K562 (cell line): ENCODE results near the gene SPINT2. TPM values are rescaled to one million over a fixed set of nuclear protein-coding genes. Genes with fewer than 3 reads are reported as not detected.

Source experiments
- CTBP1 ChIP-seq: fragments of 450-650 bp; IDR thresholded peaks from 2 replicates; pipeline ENCODE4 v1.6.1; 2016; ENCODE audit warnings: borderline replicate concordance
- EP300 ChIP-seq: IDR thresholded peaks from 2 replicates; pipeline ENCODE4 v1.6.1; 2012; ENCODE audit warnings: low read length, improper control_type of control experiment
- FOXK2 ChIP-seq, 2 experiments: fragments of 450-650 bp; IDR thresholded peaks in 1 of 2; conservative IDR thresholded peaks in 1 of 2; 2 replicates each; pipeline ENCODE4 v1.6.1; 2016; ENCODE audit warnings: low read depth in 2 of 2, mild to moderate bottlenecking in 1 of 2
- HLTF ChIP-seq: fragments of 450-650 bp; IDR thresholded peaks from 2 replicates; pipeline ENCODE4 v1.6.1; 2016
- KDM2B ChIP-seq: fragments of 250-450 bp; sonication (Bioruptor Pico); IDR thresholded peaks from 2 replicates; pipeline ENCODE4 v1.8.0; 2021; ENCODE audit warnings: mild to moderate bottlenecking, moderate library complexity
- KLF16 ChIP-seq: IDR thresholded peaks from 2 replicates; pipeline ENCODE4 v1.6.1; 2016; ENCODE audit warnings: antibody characterized with exemption
- KLF6 ChIP-seq: fragments of 250-450 bp; sonication (Bioruptor Pico); IDR thresholded peaks from 2 replicates; pipeline ENCODE4 v1.4.0; 2020; ENCODE audit warnings: mild to moderate bottlenecking, moderate library complexity, borderline replicate concordance
- MBD2 ChIP-seq: sonication (generic); IDR thresholded peaks from 2 replicates; pipeline ENCODE4 v1.6.1; 2016; ENCODE audit warnings: low read depth, borderline replicate concordance
- MXI1 ChIP-seq: IDR thresholded peaks from 2 replicates; pipeline ENCODE4 v1.6.1; 2011; ENCODE audit warnings: low read depth, mild to moderate bottlenecking, improper control_type of control experiment, low read length
- MYNN ChIP-seq, 2 experiments: sonication (generic); formaldehyde crosslinking in 1 of 2; IDR thresholded peaks; 2 replicates each; pipeline versions ENCODE4 v1.5.0 to v1.6.1; 2016 to 2020; ENCODE audit warnings: antibody characterized with exemption in 1 of 2, missing genetic modification reagents in 1 of 2
- NCOR1 ChIP-seq: fragments of 450-650 bp; IDR thresholded peaks from 2 replicates; pipeline ENCODE4 v1.6.1; 2016; ENCODE audit warnings: mild to moderate bottlenecking, moderate library complexity
- NFIC ChIP-seq: fragments of 450-650 bp; IDR thresholded peaks from 2 replicates; pipeline ENCODE4 v1.6.1; 2017; ENCODE audit warnings: mild to moderate bottlenecking, inconsistent platforms
- NR2C2 ChIP-seq, 2 experiments: fragments of 200-800 bp in 1 of 2; sonication (Bioruptor generic) in 1 of 2; sonication (generic) in 1 of 2; formaldehyde crosslinking in 1 of 2; IDR thresholded peaks; 2 replicates each; pipeline versions ENCODE4 v1.6.1 to v1.8.0; 2016 to 2022; ENCODE audit warnings: mild to moderate bottlenecking in 1 of 2, missing compliant biosample characterization in 1 of 2, missing genetic modification characterization in 1 of 2, missing genetic modification reagents in 1 of 2
- POLR2AphosphoS2 ChIP-seq: IDR thresholded peaks from 2 replicates; pipeline ENCODE4 v1.6.1; 2012; ENCODE audit warnings: low read length, improper control_type of control experiment
- POLR2B ChIP-seq: fragments of 450-650 bp; IDR thresholded peaks from 2 replicates; pipeline ENCODE4 v1.6.1; 2018; ENCODE audit warnings: low read depth; ENCODE audit not compliant: partially characterized antibody
- PPARD ChIP-seq: fragments of 250-450 bp; sonication (Bioruptor Pico); IDR thresholded peaks from 2 replicates; pipeline ENCODE4 v1.8.0; 2022; ENCODE audit warnings: inconsistent platforms, mild to moderate bottlenecking, moderate library complexity
- RB1 ChIP-seq: fragments of 450-650 bp; IDR thresholded peaks from 2 replicates; pipeline ENCODE4 v1.6.1; 2017; ENCODE audit warnings: low read depth, mild to moderate bottlenecking
- SAP30 ChIP-seq: fragments of 200-600 bp; sonication (generic); IDR thresholded peaks from 2 replicates; pipeline ENCODE4 v1.6.1; 2012; ENCODE audit warnings: borderline replicate concordance, low read depth, mild to moderate bottlenecking, moderate library complexity, low read length, control low read depth, inconsistent platforms; ENCODE audit not compliant: insufficient read depth, poor library complexity, severe bottlenecking
- STAT5B ChIP-seq: fragments of 250-450 bp; sonication (Bioruptor Pico); IDR thresholded peaks from 2 replicates; pipeline ENCODE4 v1.8.0; 2021; ENCODE audit warnings: mild to moderate bottlenecking, inconsistent platforms
- SUPT5H ChIP-seq: fragments of 450-650 bp; IDR thresholded peaks from 2 replicates; pipeline ENCODE4 v1.6.1; 2016
- VEZF1 ChIP-seq: fragments of 200-800 bp; sonication (Bioruptor generic); IDR thresholded peaks from 2 replicates; pipeline ENCODE4 v1.6.1; 2017; ENCODE audit warnings: missing genetic modification characterization, missing compliant biosample characterization
- ZEB2 ChIP-seq: fragments of 450-650 bp; IDR thresholded peaks from 2 replicates; pipeline ENCODE4 v1.6.1; 2016
- ZFP30 ChIP-seq: fragments of 250-450 bp; sonication (Bioruptor Pico); IDR thresholded peaks from 2 replicates; pipeline ENCODE4 v1.8.0; 2022; ENCODE audit warnings: moderate library complexity, mild to moderate bottlenecking, inconsistent platforms, borderline replicate concordance
- ZNF134 ChIP-seq: fragments of 250-450 bp; sonication (Bioruptor Pico); conservative IDR thresholded peaks from 2 replicates; pipeline ENCODE4 v1.4.0; 2020
- ZNF316 ChIP-seq: fragments of 450-650 bp; IDR thresholded peaks from 2 replicates; pipeline ENCODE4 v1.6.1; 2016
- polyA plus RNA-seq, 8 experiments: library from polyadenylated mRNA; depleted of rRNA in 4 of 8; stranded (reverse) in 5 of 8; unstranded in 3 of 8; fragments of >200 nt; fragmentation: Nextera tagmentation in 2 of 8; fragmentation: Illumina TruSeq in 1 of 8; extraction: Ambion mirVana in 2 of 8; extraction: Trizol in 1 of 8; gene quantifications; 2 replicates each; pipeline versions ENCODE4 v1.2.1 to v1.2.3, GENCODE V29; 2011 to 2014; ENCODE audit warnings: inconsistent platforms in 1 of 8, missing spikeins in 1 of 8
- total RNA-seq, 7 experiments: library from RNA; depleted of rRNA in 6 of 7; stranded (reverse); fragments of >200 nt in 6 of 7; fragmentation: Illumina TruSeq in 2 of 7; extraction: Trizol in 2 of 7; gene quantifications; 2 replicates each; pipeline versions ENCODE4 v1.2.1 to v1.2.3, GENCODE V29; 2011 to 2021; ENCODE audit warnings: low replicate concordance in 1 of 7

The SPINT2 gene
- total and polyA plus RNA-seq, 9 of the 15 experiments (the other 6 are each of a cell fraction or from before 2014, with no cell fraction given): 0.65 to 4.5 (median 3.4) TPM

DNA sequence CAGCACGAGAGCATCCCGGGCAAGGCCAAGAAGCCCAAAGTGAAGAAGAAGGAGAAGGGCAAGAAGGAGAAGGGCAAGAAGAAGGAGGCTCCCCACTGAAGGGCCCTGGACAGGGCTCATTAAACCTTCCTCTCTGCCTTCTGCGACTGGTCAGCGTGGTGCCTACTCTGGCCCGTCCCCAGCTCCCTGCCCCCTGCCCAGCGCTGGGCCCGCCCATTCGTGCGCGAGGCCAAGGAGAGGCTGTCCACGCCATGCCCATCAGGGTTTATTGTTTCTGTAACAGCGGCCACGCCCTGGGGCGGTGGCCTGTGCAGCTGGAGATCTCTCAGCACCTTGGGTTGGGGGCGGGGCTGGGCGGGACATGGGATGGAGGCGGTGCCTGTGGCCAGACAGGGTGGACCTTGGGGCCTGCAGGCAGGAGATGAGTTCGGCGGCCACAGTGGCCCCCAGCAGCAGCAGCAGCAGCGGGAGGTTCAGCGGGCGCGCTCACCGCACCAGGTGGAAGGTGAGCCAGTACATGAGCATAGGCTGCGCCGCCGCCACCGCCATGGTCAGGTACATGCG lies 40.6 kb downstream of the SPINT2 start (continued):
- TF ChIP-seq HLTF (no peak), SAP30 (no peak), SUPT5H (peak; percentile 79), EP300 (peak; percentile 30; the same call in 1 of the 2 replicates), MYNN (IDR thresholded peaks at IDR 0.05) (peak; percentile 90), MYNN (CRISPR knock-in tag; IDR thresholded peaks at IDR 0.05) (no peak), PPARD (no peak), MBD2 (peak; percentile 54), KLF6 (CRISPR knock-in tag) (0 out of 2 replicates have a peak, but pooled peaks have one; percentile 13), POLR2AphosphoS2 (peak; percentile 91; the same call in 1 of the 2 replicates), POLR2B (peak; percentile 66), CTBP1 (peak; percentile 55; the same call in 1 of the 2 replicates), MXI1 (0 out of 2 replicates have a peak, but pooled peaks have one; percentile 34), ZFP30 (CRISPR knock-in tag) (no peak), VEZF1 (CRISPR knock-in tag) (peak; percentile 94), RB1 (peak; percentile 30; the same call in 1 of the 2 replicates), STAT5B (CRISPR knock-in tag) (no peak), ZEB2 (no peak), ZNF134 (CRISPR knock-in tag) (no peak), KDM2B (CRISPR knock-in tag) (no peak), NR2C2 (CRISPR knock-in tag; IDR thresholded peaks at IDR 0.05) (0 out of 2 replicates have a peak, but pooled peaks have one; percentile 16), NR2C2 (tag; IDR thresholded peaks at IDR 0.05) (no peak), KLF16 (0 out of 2 replicates have a peak, but pooled peaks have one; percentile 12), FOXK2 (conservative IDR thresholded peaks at IDR 0.05 in 1 of 2, IDR thresholded peaks at IDR 0.05 in 1 of 2; ENCODE audit: low read depth in 2 of 2) (peak; percentile 50 to 75; a peak in 2 of 4 replicates), NFIC (peak; percentile 26; the same call in 1 of the 2 replicates), NCOR1 (peak; percentile 41; the same call in 1 of the 2 replicates), ZNF316 (no peak)
